ENCODE measurements around the gene EYA4. TPM values are rescaled to one million over a fixed set of nuclear protein-coding genes. Genes with fewer than 3 reads are reported as not detected.
A peak's percentile ranks its signal among the peaks of the same experiment; 100 is the strongest.

EYA4 gene
- total and polyA plus RNA-seq, 2 of the 4 experiments (the other 2 are of a cell fraction): 5.7 to 11.1 TPM

GRCh38 chr6:133436652-133437051 lies 195.5 kb downstream of the EYA4 start:
- H3K4ac ChIP-seq (ENCODE audit: low read depth, low read length): no peak overlapping the region
- H3K9me1 ChIP-seq (ENCODE audit: insufficient read depth, low read length): peaks cover 3% of the 10 kb centered on the region; the same call in 1 of the 2 replicates
- peaks cover 4% of the 10 kb centered on the region for H3K4me1 ChIP-seq (ENCODE audit: control insufficient read depth, insufficient read depth, low read length)
- intact Hi-C loops (cut with micrococcal nuclease): no loop called here
- in situ Hi-C loops (cut with MboI; ENCODE audit: low sequenced_read_pairs): no loop called here
- no peak overlapping the region for H3K23ac ChIP-seq (ENCODE audit: low read depth, low read length)
- WGBS, 2 experiments (ENCODE audit: extremely low coverage in 2 of 2, insufficient read length in 1 of 2): no CpG with 5 or more reads among the region's 1 CpG
- no peak overlapping the region for H2AK9ac ChIP-seq (replicated peaks; ENCODE audit: low read depth, low read length, poor library complexity)
- CTCF ChIA-PET: no interaction called here
- no peak overlapping the region for H2AK5ac ChIP-seq (ENCODE audit: low read depth, low read length)
- DNase-seq (peak; percentile 71), ATAC-seq (ENCODE audit: low read depth) (peak; percentile 94)
- no TSS peak for BruUV-seq (replicated peaks)
- peaks cover 5 to 16% of the 10 kb centered on the region in 2 experiments; a peak in 3 of 4 replicates for H3K79me1 ChIP-seq (ENCODE audit: low read depth in 1 of 2, low read length in 2 of 2)
- H4K91ac ChIP-seq (ENCODE audit: insufficient read depth, low read depth, low read length): no peak overlapping the region
- H2BK20ac ChIP-seq (ENCODE audit: low read depth, low read length): no peak overlapping the region
- no peaks in the 10 kb centered on the region for H3K27me3 ChIP-seq (ENCODE audit: control insufficient read depth, insufficient read depth, low read length)
- dilution Hi-C loops (cut with HindIII; ENCODE audit: low sequenced_read_pairs, unreplicated experiment): no loop called here
- H3K4me2 ChIP-seq (ENCODE audit: low read depth, low read length): peak overlapping the region; percentile 62; the same call in 1 of the 2 replicates
- no peak overlapping the region for H4K8ac ChIP-seq (ENCODE audit: low read depth in 2 of 2, low read length in 2 of 2)
- H4K5ac ChIP-seq (ENCODE audit: low read depth, low read length): no peak overlapping the region
- no peak overlapping the region for H2BK120ac ChIP-seq (ENCODE audit: low read depth, low read length)
- H4K20me1 ChIP-seq (ENCODE audit: insufficient read depth, low read length): peaks cover 6% of the 10 kb centered on the region
- no peak overlapping the region for H2BK5ac ChIP-seq (ENCODE audit: low read depth, low read length, poor library complexity, severe bottlenecking)
- H3K36me3 ChIP-seq (ENCODE audit: control insufficient read depth, insufficient read depth, low read length): no peaks in the 10 kb centered on the region
- no peak overlapping the region for H3K27ac ChIP-seq (ENCODE audit: insufficient read depth, low read length)
- TF ChIP-seq, protein P1, sequence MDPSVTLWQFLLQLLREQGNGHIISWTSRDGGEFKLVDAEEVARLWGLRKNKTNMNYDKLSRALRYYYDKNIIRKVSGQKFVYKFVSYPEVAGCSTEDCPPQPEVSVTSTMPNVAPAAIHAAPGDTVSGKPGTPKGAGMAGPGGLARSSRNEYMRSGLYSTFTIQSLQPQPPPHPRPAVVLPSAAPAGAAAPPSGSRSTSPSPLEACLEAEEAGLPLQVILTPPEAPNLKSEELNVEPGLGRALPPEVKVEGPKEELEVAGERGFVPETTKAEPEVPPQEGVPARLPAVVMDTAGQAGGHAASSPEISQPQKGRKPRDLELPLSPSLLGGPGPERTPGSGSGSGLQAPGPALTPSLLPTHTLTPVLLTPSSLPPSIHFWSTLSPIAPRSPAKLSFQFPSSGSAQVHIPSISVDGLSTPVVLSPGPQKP (IDR thresholded peaks at IDR 0.05; ENCODE audit: borderline replicate concordance, low read depth, low read length): no peak
- TF ChIP-seq FOS (IDR thresholded peaks at IDR 0.05; ENCODE audit: low read depth, low read length): peak; percentile 55
- no peak overlapping the region for H3K4me3 ChIP-seq (ENCODE audit: insufficient read depth, low read depth, low read length)
- no peak overlapping the region for H3K18ac ChIP-seq (ENCODE audit: low read depth, low read length)
- H3K56ac ChIP-seq (ENCODE audit: extremely low read depth, insufficient read depth, low read length): no peak overlapping the region
- POLR2A ChIA-PET (ENCODE audit: unreplicated experiment): no interaction called here
- H2BK15ac ChIP-seq (ENCODE audit: low read depth, low read length): no peak overlapping the region
- no peaks in the 10 kb centered on the region for H3K9me3 ChIP-seq (ENCODE audit: control insufficient read depth, insufficient read depth, low read length)
- H2AFZ ChIP-seq (replicated peaks; ENCODE audit: low read length, poor library complexity): no peak overlapping the region
- no peak overlapping the region for H3K9ac ChIP-seq (ENCODE audit: low read depth, low read length)
- no peak overlapping the region for H3K14ac ChIP-seq (replicated peaks; ENCODE audit: low read depth, low read length)

Data from IMR-90 (cell line).